DOHH2 (cell line): ENCODE data around the gene KLHL2.

Experiments used
- H3F3A ChIP-seq: fragments of 200-600 bp; sonication (generic), shearing (Covaris generic); 2 replicates; pipeline ENCODE4 v1.6.0; 2016; ENCODE audit warnings: antibody characterized with exemption, mild to moderate bottlenecking; ENCODE audit not compliant: control insufficient read depth, insufficient read depth
- H3K27ac ChIP-seq: fragments of 200-600 bp; sonication (generic); 2 replicates; pipeline ENCODE4 v1.5.1; 2014; ENCODE audit warnings: low read depth, mild to moderate bottlenecking, low read length, moderate library complexity
- H3K27me3 ChIP-seq: fragments of 200-600 bp; sonication (generic); 2 replicates; pipeline ENCODE4 v1.6.1; 2014; ENCODE audit warnings: mild to moderate bottlenecking, low read length, mixed read lengths; ENCODE audit not compliant: control insufficient read depth
- H3K36me3 ChIP-seq: fragments of 200-600 bp; sonication (generic); 2 replicates; pipeline ENCODE4 v1.6.1; 2014; ENCODE audit warnings: mild to moderate bottlenecking, low read length, moderate library complexity, mixed read lengths; ENCODE audit not compliant: control insufficient read depth
- H3K4me1 ChIP-seq: fragments of 200-600 bp; sonication (generic); 2 replicates; pipeline ENCODE4 v1.6.1; 2014; ENCODE audit warnings: mild to moderate bottlenecking, low read length, mixed read lengths; ENCODE audit not compliant: control insufficient read depth
- H3K4me2 ChIP-seq: fragments of 200-600 bp; sonication (generic); 2 replicates; pipeline ENCODE4 v1.6.0; 2014; ENCODE audit warnings: mild to moderate bottlenecking, low read length, moderate library complexity
- H3K4me3 ChIP-seq: fragments of 200-600 bp; sonication (generic); 2 replicates; pipeline ENCODE4 v1.5.1; 2014; ENCODE audit warnings: mild to moderate bottlenecking, low read length, mixed read lengths
- H3K79me2 ChIP-seq: fragments of 200-600 bp; sonication (generic); 2 replicates; pipeline ENCODE4 v1.6.1; 2014; ENCODE audit warnings: mild to moderate bottlenecking, low read length, mixed read lengths; ENCODE audit not compliant: control insufficient read depth
- H3K9me2 ChIP-seq: fragments of 200-600 bp; sonication (generic); replicated peaks from 2 replicates; pipeline ENCODE4 v1.6.1; 2014; ENCODE audit warnings: mild to moderate bottlenecking, low read length, mixed read lengths; ENCODE audit not compliant: control insufficient read depth
- H3K9me3 ChIP-seq: fragments of 200-600 bp; sonication (generic); 2 replicates; pipeline ENCODE4 v1.6.1; 2014; ENCODE audit warnings: antibody characterized with exemption, low read length, mixed read lengths; ENCODE audit not compliant: control insufficient read depth, insufficient read depth
- H4K20me1 ChIP-seq: fragments of 200-600 bp; sonication (generic); 2 replicates; pipeline ENCODE4 v1.6.0; 2014; ENCODE audit warnings: low read depth, mild to moderate bottlenecking, antibody characterized with exemption, low read length, moderate library complexity; ENCODE audit not compliant: control insufficient read depth, insufficient read depth
- CTCF ChIP-seq: fragments of 200-600 bp; sonication (generic); IDR thresholded peaks from one replicate; pipeline ENCODE4 v1.5.1; 2014; ENCODE audit warnings: antibody characterized with exemption, mild to moderate bottlenecking, low read depth, low read length; ENCODE audit not compliant: poor library complexity, severe bottlenecking
- EZH2phosphoT487 ChIP-seq: fragments of 200-600 bp; sonication (generic); IDR thresholded peaks from 2 replicates; pipeline ENCODE4 v1.6.1; 2017; ENCODE audit warnings: borderline replicate concordance, mild to moderate bottlenecking, antibody characterized with exemption, low read length, moderate library complexity, mixed read lengths

KLHL2 gene

GRCh38 chr4:165192500-165192898 is 14.9 kb upstream of the KLHL2 start:
- Histone ChIP-seq H3K4me3 (no peak overlapping the region), H3K36me3 (no peaks in the 10 kb centered on the region), H3K27me3 (no peaks in the 10 kb centered on the region), H3K9me2 (no peaks in the 10 kb centered on the region), H3K4me1 (no peaks in the 10 kb centered on the region), H3K9me3 (no peaks in the 10 kb centered on the region), H3K4me2 (no peak overlapping the region), H4K20me1 (no peaks in the 10 kb centered on the region), H3F3A (no peaks in the 10 kb centered on the region), H3K27ac (no peak overlapping the region), H3K79me2 (no peaks in the 10 kb centered on the region)
- no peak for TF ChIP-seq CTCF
- TF ChIP-seq EZH2phosphoT487, result no peak

- Histone ChIP-seq H3K79me2 (no peaks in the 10 kb centered on the region), H3K4me3 (no peak overlapping the region), H3K9me2 (no peaks in the 10 kb centered on the region), H3K27ac (no peak overlapping the region), H3K4me1 (no peaks in the 10 kb centered on the region), H3F3A (no peaks in the 10 kb centered on the region), H4K20me1 (no peaks in the 10 kb centered on the region), H3K4me2 (no peak overlapping the region), H3K36me3 (no peaks in the 10 kb centered on the region), H3K27me3 (no peaks in the 10 kb centered on the region), H3K9me3 (no peaks in the 10 kb centered on the region)
- TF ChIP-seq EZH2phosphoT487 (no peak), CTCF (no peak)
These were observed 14.4 kb upstream of the KLHL2 start for GRCh38 chr4:165192956-165193355.

- no peak overlapping the region for H3K27ac ChIP-seq
- H3K9me2 ChIP-seq, result no peaks in the 10 kb centered on the region
- H3K79me2 ChIP-seq, result no peaks in the 10 kb centered on the region
- H3F3A ChIP-seq, result no peaks in the 10 kb centered on the region
- H3K4me1 ChIP-seq, result no peaks in the 10 kb centered on the region
- no peaks in the 10 kb centered on the region for H3K9me3 ChIP-seq
- no peaks in the 10 kb centered on the region for H3K27me3 ChIP-seq
- H4K20me1 ChIP-seq, result no peaks in the 10 kb centered on the region
- TF ChIP-seq CTCF (no peak), EZH2phosphoT487 (no peak)
- H3K4me2 ChIP-seq, result no peak overlapping the region
- H3K4me3 ChIP-seq, result no peak overlapping the region
- no peaks in the 10 kb centered on the region for H3K36me3 ChIP-seq
These were observed 13.0 kb upstream of the KLHL2 start for GRCh38 chr4:165194368-165194767.

- H4K20me1 ChIP-seq, result no peaks in the 10 kb centered on the region
- no peaks in the 10 kb centered on the region for H3K9me3 ChIP-seq
- H3K9me2 ChIP-seq, result no peaks in the 10 kb centered on the region
- no peak overlapping the region for H3K4me3 ChIP-seq
- TF ChIP-seq EZH2phosphoT487 (no peak), CTCF (no peak)
- no peak overlapping the region for H3K4me2 ChIP-seq
- no peak overlapping the region for H3K27ac ChIP-seq
- no peaks in the 10 kb centered on the region for H3K36me3 ChIP-seq
- H3K27me3 ChIP-seq, result no peaks in the 10 kb centered on the region
- no peaks in the 10 kb centered on the region for H3F3A ChIP-seq
- H3K4me1 ChIP-seq, result peaks cover 4% of the 10 kb centered on the region; the same call in 1 of the 2 replicates
- no peaks in the 10 kb centered on the region for H3K79me2 ChIP-seq
These were observed 9.0 kb upstream of the KLHL2 start for GRCh38 chr4:165198329-165198728.
